Activated T-cell treated with anti-CD3 and anti-CD28 coated beads for 4 hours (primary cell): ENCODE data around the gene WFS1.

Experiments used
- DNase-seq: peaks from one replicate; pipeline ENCODE4 v3.0.0-alpha.2; 2020

WFS1 gene

GRCh38 chr4:6236816-6237390 is 32.7 kb upstream of the WFS1 start:
- DNase-seq, result no peak

GRCh38 chr4:6239486-6239885 is 30.2 kb upstream of the WFS1 start:
- no peak for DNase-seq

DNA sequence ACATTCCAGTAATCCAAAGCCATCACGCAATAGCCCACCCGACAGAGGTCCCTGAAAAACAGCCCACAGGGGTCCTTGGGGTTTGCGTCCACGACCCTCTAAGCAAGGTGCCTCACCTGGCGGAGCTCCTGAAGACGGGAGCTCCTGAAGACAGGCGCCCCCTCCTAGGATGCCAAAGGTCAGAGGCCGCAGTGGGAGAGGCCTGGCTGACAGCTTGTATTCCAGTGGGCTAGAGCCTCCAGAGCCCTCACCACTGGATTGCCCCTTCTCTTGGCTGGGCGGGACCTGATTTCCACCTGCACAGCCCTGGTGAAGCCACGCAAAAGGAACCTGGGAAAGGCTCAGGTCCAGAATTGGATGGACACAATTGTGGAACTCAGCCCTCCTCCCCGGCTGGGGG is 29.7 kb upstream of the WFS1 start:
- DNase-seq, result no peak

- DNase-seq, result no peak
These were observed 28.4 kb upstream of the WFS1 start for GRCh38 chr4:6241062-6241845.

DNA sequence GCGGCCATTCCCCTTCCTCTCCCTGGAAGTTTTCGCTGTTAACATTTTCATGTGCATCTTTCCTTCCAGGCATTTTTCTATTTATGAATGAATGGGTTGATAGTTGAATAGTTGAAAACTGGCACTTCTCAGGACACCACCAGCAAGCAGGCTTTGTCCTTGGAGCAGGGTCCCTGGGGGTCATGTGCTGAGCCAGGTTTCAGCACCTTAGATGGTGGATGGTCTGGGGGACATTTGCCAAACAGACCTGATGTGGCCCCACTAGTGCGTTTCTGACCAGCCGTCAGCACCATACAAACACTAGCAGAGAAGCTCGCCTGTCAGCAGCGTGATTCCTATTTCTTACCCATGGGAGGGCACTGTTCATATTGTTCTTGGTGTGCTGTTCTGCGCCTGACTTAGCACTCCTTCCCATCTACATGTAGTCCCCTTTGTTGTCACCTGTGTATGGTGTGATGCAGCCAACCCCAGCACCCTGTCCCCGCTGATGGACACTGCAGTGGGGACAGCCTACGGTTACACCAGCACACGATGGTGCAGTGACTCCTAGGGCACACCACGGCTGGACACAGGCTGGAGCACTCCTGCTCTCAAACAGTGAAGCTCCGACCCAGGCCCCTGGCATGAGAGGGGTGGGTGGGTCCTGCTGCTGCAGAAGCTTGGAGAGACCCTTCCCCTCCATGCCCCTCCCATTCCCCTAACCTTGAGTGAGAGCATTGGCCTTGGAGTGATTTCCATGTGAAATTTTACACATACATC is 27.2 kb upstream of the WFS1 start:
- no peak for DNase-seq

GRCh38 chr4:6245246-6246169 is 24.1 kb upstream of the WFS1 start:
- no peak for DNase-seq

DNA sequence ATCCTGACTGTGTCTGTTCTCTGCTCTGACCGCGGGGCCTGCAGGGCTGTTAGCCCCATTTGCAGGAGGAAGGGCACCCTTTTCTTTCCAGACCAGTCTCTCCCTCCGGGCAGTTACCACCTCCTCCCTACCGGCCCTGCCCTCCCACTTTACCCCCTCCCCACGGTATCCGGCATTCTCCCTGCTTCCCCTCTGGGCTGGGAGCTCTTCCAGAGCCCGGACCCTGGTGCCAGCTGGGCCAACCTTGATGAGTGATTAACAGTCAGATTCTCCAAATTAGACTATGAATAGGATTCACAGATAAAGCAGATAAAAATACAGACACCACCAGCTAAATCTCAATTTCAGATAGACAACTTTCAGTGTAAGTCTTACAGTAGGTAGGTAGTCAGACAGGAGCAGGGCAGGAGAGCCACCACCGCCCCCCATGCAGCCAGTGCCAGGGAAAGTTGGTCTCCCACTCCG is 23.4 kb upstream of the WFS1 start:
- no peak for DNase-seq

DNA sequence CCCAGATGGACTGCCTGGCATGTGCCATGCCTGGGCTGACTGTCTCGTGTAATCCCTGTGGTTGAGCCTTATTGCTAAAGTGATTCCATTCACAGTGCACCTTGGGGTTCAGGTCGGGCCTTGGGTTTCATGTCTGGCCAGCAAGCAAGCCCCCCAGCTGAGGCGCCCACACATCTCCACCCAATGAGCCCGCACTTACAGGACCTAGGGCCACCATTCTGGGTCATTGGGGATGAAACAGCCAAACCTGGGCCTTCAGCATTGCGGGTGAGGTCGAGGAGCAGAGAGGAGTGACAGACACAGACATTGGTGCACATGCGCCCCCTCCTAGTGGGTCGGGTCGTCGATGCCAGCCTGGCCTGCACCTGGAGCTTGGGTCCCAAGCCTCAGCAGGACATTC is 21.3 kb upstream of the WFS1 start:
- DNase-seq, result no peak

GRCh38 chr4:6250235-6250983 is 19.2 kb upstream of the WFS1 start:
- no peak for DNase-seq

DNA sequence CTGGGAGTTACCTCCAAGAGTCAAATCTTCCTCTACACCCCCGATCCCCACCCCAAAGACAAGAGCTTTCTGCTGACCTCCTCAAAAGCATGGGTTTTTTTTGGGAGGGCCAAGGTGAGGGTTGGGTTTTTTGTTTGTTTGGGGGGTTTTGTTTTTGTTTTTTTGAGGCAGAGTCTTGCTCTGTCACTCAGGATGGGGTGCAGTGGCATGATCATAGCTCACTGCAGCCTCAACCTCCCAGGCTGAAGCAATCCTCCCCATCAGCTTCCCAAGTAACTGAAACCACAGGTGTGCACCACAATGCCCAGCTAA is 18.7 kb upstream of the WFS1 start:
- no peak for DNase-seq

- no peak for DNase-seq
These were observed 18.3 kb upstream of the WFS1 start for GRCh38 chr4:6251365-6251764.

GRCh38 chr4:6252051-6252450 is 17.6 kb upstream of the WFS1 start:
- no peak for DNase-seq

- DNase-seq, result no peak
These were observed 16.5 kb upstream of the WFS1 start for GRCh38 chr4:6253111-6253510.

DNA sequence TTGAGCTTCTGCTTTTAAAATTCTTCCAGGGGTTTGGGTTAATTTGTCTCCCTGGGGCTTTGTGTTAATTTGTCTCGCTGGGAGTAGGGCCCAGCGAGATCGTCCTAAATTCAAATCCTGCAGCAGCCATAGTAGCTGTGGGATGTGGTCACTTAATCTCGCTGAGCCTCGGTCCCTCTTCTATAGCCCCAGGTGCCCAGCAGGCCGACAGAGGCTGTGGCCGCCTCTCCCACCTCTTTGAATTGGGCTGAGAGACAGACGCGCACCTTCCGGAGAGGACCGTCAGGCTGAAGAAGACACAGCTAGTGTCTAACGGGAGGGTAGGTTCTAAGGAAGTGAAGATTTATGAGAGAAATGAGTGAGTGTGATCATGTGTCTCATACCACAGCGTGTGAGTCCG is 15.7 kb upstream of the WFS1 start:
- DNase-seq, result no peak

DNA sequence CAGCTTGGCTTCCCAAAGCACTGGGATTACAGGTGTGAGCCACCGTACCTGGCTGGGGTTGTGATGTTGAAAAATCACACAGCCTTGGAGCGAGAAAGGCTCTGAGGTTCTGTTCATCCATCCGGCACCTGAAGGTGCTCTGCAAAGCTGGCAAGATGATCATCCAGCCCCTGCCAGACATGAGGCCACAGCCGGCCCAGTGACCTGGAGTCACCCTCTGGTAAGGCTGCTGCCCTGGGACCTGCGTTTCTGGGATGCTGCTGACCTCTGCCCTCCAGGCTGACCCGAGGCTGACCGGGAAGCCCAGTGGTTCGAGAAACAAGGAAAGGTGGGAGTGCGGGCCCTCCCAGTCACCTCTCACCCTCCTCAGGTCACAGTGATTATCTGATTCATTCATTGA is 13.5 kb upstream of the WFS1 start:
- no peak for DNase-seq

DNA sequence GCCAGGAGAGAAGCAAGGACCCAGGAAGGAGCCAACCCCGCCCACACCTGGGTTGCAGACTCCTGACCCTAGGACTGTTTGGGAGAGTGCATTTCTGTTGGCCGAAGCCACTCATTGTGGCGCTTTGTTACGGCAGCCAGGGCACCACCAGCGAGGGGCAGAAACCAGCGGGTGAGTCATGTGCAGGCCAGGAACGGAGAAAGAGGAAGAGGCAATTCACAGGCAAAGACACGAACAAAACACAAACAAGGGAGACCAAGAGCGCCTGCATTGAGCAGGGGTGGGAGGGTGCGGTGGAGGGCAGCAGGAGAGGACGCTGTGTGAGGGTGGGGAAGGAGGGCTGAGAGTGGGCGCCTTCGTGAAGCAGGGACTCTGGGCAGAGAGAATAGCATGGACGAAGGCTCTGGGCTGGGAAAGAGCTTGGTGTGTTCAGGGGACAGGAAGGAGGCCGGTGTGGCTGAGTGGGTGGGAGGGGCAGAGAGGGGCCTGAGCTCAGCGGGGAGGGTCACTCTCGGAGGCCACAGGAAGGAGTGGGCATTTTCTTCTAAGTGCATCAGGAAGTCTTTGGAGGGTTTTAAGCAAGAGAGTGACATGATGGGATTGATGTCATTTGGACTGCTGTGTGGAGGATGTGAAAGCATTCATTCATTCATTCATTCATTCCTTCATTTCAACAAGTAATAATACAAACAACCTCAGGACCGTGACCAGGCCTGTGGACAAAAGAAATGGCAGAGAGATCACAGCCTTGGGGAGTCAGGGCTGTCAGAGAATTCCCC is 12.2 kb upstream of the WFS1 start:
- DNase-seq, result no peak

DNA sequence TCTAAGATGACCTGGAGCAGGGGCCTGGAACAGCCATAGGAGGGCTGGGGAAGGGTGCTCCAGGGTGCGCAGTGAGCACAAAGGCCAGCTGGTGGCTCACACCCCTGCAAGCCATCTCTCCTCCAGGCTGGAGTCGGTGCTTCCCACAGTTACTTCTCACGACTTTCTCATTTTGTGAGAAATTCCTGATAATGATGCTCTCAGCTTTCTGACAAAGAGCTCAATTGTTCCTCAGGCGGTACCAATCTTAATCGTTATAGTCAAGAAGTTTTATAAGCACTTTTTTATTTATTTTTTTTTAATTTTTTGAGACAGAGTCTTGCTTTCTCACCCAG is 11.7 kb upstream of the WFS1 start:
- no peak for DNase-seq

- DNase-seq, result no peak
These were observed 10.9 kb upstream of the WFS1 start for GRCh38 chr4:6258741-6259140.

DNA sequence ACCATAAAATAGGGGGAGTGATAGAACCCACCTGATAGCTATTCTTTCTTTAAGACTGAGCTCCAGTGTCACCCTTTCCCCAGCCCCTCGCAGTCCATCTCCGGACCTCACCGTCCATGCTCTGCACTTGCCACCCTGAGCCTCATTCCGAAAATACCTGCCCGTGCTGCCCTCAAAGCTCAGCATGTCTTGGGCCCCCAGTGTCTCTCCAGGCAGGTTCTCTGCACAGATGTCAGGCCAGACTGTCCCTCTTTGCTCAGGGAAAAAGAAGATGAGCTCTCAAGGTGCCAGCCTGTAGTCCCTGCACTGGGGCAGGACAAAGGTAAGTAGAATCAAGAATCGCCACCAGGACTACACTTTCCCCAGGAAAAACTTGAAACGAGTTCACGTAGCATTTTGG is 9.8 kb upstream of the WFS1 start:
- DNase-seq, result no peak

- DNase-seq, result no peak
These were observed 7.5 kb upstream of the WFS1 start for GRCh38 chr4:6262176-6262575.

- DNase-seq, result no peak
These were observed 6.7 kb upstream of the WFS1 start for GRCh38 chr4:6262847-6263487.
